ENCODE results near the gene SLC12A1. TPM values are rescaled to one million over a fixed set of nuclear protein-coding genes. Genes with fewer than 3 reads are reported as not detected.

The SLC12A1 gene
- not detected in 5 replicates for total RNA-seq (2022; extraction: Qiagen RNA extraction)

DNA sequence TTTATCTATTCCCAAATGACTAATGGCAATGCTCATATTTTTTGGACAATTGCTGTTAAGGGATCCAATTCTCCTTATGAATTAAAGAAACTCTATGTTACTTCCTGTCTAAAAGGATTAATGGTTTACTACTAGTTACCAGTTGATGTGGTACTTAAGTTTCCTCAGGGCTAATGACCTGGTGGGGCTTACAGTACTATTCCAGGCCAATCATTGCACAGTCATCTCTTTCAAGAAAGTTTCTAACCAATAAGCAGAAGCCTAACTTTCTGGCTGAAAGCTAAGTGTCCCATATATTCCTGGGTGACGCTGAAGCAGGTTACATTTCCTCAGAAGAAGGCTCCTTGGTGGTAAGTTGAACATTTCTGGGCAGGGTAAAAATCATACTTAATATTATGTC is at the start of gene SLC12A1:
Gene SLC12A1, plus strand, starts transcription at position 322 of the 400 bp plus-strand sequence. CDS start 1,418 bp downstream, outside the sequence.

DNA sequence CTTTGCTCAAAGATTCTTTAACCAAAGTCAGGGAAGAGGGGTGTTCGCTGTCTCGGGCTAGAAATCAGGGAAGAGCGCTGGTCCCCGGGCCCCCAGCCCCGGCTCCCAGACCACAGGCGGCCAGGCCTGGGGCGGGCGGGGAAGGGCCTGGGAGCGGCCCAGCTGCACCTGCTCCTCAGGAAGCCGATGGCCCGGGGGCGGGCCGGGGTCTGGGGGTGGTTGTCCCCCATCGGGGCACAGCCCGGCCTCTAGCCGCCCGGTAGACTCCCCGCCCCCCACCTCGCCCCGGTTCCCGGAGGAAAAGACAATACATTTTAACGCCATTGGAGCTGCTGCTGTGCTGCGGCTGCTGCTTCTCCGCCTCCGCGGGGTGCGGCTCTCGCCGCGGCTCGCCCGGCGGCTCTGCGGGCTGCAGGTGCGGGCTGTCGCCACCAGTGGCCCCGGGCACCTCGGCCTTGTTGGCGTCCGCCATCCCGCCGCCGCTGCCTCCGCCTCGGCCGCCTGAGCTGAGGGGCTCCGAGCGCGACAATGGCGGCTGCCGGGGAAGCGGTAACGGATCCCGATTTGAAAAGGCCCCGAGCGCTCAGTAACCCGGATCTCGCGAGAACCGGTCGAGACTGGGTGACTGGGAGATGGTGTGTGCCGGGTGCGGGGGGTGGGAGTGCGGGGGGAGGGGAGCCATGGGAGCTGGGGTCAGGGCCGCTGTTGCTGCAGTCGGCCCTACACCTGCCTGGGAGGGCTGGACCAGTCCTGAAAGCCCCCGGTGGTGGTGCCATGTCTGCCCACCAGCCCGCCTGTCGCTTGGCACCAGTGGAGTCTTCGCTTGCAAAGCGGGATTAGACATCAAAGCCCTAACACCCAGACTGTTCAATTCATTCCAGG is 28.1 kb upstream of the SLC12A1 start, which contains the start of gene MYEF2:
Gene MYEF2, minus strand, starts transcription at position 530 of the 882 bp plus-strand sequence. Its CDS starts 58 bp downstream, at position 472.

DNA sequence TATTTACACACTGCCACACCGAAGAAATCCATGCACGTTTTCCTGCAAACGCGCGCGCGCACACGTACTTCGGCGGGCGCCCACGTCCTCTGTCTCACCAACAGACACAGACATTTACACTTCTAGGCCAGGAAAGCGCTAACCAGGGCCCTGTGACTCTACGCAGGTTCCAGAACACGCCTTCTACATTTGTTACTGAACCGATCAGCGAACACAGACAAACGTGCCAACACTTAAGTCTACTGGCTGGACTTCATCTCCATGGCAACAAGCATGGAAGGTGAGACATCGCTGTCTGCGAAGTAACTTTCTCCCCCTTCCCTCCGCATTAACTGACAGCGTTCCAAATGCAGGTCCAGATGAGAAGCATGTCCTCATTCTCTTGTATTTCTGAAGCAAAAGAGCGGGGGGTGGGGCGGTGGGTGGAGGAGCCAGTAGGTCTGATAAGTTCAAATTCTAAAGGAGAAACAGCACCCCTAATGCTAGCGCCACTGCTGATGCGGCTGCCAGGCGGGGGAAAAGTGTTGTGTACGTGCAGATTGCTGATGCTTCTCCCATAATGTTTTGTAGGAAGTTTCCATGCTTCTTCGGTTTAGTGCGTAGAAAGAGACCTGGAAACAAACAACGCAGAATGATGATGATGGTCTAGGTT is 14.4 kb upstream of the SLC12A1 start, which contains the start of gene CTXN2:
Gene CTXN2, plus strand, starts transcription at position 92 of the 652 bp plus-strand sequence. CDS start 9,636 bp downstream, outside the sequence.

DNA sequence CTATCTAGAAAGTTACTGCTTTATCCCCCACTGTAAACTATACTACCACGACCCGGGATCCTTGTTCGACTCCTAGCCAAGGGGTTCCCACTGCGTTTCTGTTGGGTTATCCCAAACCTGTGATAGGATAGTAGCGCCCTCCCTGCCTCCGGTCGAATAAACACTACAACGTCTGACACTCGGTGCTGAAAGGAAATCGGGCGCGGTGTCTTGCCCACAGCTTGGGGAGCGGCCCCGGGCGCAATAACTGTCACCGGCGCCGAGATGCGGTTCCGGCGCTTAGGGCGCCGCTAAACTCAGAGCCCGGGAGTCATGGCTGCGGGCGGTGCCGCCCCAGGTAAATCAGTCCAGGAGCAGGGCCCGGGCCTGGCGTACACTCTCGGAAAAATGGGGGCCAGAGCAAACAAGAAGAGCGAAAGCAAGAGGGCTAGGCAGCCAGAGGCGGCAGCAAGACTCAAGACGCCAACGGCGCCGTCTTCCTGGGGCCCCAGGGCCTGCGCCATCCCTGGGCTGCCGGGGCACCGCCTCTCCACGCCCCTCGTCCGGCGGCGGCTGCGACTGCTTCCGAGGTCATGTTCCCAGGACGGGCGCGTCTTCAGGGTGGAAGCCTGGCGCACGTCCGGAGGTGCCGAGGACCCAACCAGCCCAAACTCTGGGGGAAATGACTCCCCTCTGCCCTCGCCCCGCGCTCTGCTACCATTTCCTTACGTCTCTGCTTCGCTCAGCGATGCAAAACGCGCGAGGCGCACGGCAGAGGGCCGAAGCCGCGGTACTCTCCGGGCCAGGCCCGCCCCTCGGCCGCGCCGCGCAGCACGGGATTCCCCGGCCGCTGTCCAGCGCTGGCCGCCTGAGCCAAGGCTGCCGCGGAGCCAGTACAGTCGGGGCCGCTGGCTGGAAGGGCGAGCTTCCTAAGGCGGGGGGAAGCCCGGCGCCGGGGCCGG is 125.0 kb downstream of the SLC12A1 start, which contains the start of gene DUT:
Gene DUT, plus strand, starts transcription at position 575 of the 941 bp plus-strand sequence. Its CDS starts 87 bp downstream, at position 662.

Other genes starting within 250 kb of the SLC12A1 start
- not detected in 5 replicates for gene SLC24A5, start 85.3 kb upstream of the SLC12A1 start, total RNA-seq (2022; extraction: Qiagen RNA extraction)
- 14.1 to 19.7 TPM (median 18.1 TPM) in 5 replicates for gene MYEF2, start 28.0 kb upstream of the SLC12A1 start, total RNA-seq (2022; extraction: Qiagen RNA extraction)
- not detected in 5 replicates for gene CTXN2, start 14.6 kb upstream of the SLC12A1 start, total RNA-seq (2022; extraction: Qiagen RNA extraction)
- 105 to 117 TPM (median 112 TPM) in 5 replicates for gene DUT, start 125.1 kb downstream of the SLC12A1 start, total RNA-seq (2022; extraction: Qiagen RNA extraction)